ENCODE data around the gene FILIP1.

Gene FILIP1

DNA sequence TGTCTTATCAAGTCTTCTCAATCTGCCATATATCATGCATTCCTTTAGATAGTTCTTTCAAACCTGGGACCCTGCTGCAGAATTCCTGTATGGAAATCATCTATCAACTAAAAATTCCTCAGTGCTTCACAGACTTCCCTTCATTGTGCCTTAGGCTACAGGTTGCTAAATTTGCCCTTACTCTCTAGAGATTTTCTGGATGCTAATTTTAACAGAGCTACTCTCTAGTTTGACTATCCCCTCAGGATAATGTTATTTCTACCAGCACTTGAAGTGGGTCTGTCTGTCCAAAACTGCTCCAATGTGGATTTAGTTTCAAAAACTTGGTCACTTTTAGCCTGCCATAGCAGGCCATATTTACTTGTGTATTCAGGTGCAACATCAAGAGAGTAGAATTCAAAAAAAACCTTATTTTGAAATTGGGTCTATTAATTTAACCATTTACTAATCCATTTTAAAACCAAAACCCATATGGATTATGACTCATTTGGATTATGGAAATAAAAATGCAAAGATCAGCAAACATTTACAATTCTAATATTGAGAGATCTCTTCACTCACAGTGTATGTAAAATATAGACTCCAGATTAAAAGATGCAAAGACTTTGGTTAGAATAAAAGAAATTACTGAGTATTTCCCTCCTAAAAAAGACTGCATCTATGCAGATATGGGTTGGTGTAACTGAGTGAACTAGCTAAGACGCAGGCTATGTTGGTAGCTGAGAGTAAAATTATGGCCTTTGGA lies 236.1 kb downstream of the FILIP1 start:
- no peak for DNase-seq

DNA sequence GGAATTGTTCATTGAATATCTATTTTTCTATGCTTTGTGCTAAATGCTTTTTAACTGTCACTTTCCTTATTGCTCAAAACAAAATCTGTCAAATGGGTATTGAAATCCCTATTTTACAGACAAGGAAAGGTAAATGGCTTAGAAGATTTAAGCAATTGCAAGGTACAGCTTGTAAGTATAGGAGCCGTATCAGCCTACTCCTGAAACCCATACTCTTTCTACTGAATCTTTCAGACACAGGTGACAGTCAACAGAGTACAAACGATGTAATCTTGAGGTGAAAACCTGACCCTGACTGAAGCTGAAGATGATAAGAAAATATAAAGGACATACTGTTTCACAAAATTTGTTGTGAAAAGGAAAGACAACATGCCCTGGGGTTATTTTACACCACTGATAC lies 243.0 kb downstream of the FILIP1 start:
- DNase-seq, result no peak

DNA sequence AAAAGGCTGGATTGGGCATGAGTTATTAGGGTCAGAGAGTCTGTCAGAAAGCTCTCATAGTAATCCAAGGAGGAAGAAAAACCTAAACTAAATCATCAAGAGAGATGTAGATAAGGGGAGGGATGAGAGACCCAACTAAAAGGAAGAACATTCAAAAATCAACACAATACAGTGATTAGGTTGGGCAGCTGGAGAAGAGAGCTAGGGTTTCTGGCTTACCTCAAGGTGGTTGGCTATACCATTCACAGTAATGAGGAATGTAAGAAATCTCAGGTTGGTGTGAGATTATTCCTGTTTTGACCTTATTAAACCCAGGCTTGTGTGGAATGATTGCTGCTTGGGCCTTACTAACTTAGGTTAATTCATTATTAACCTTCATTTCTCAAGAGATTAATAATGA lies 243.8 kb downstream of the FILIP1 start:
- no peak for DNase-seq

DNA sequence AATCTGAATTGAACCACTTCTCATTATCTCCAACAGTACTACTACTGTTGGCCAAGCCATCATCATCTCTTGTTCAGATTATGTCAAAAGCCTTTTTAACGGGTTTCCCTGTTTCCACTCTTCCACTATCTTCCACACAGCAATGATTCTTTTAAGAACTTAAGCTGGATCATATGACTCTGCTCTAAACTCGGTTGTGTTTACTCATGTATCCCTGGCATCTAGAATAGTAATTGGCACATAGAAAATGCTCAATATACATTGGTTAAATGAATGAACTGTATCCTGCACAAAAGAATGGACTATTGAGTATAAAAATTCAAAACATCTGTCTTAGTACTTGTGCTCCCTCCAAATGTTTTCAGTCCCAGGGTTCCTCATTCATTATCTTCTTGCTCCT lies 247.2 kb downstream of the FILIP1 start:
- no peak for DNase-seq

DNA sequence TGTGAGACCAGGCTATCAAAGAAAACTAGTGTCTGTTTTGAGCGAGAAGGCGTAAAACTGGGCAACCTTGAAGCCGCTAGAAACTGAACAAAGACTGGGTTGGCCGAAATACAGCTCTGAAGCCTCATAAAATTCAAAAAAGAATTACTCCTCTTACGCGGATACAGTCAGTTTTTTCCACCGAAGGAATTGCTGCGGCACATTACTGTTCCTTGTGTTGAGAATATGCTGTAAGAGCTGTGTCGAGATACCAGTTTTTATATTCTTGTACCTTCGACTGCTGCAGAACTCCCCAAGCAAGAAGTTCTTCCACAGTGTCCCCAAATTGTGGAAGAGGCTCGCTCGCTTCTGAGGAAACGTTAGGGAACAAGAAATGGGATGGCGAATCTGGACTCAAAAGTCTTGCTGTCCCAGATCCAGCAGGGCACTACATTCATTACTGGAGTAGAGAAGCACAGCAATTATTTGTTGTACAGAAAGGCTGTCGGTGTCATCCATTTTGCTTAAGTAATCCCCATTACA lies 249.5 kb downstream of the FILIP1 start:
- DNase-seq, result peak; percentile 30

DNA sequence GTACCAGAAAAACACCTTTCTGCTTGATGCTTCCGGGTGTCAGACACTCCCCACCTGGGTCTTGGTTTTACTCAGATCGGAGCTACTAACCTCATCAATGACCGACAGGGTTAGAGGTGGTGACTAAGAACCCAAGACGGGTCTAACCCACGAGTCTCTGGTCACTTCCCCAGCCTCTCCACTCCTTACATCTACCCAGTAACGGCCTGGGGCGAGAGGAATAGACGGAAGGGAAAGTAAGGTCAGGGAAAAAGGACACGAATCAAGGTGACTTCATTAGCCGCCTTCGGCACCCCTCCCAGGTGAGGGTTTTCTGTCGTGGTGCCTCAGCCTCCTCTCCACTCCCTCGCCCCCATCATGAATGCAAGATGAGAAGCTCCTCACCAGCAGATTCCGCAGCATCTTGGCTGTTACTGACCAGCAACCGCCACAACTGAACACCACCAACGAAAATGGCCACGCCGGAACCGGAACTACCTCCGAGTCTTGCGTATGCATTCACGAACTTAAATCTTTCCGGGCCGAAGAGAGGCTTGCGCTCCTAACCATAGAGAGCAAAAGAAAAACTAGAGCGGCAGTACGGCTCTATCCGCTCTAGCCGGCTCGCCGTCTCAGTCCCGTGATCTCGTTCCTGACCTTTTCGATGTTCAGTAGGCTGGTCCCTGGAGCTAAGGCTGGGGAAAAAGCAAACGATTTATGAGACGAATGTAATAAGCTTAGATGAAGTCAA lies 250.1 kb downstream of the FILIP1 start, which contains the start of gene COX7A2:
Gene COX7A2, minus strand, starts transcription at position 469 of the 730 bp plus-strand sequence. Its CDS starts 67 bp downstream, at position 402.
- DNase-seq, result peak; percentile 99

Data from NCI-H2171 treated with DMSO at 0.1 percent for 48 hours (cell line).